Endometrium (tissue), 2 donors: Measurements from ENCODE around the gene NXPE4.
"Not testable (repeated sequence)": the region's sequence is repeated elsewhere in the genome, so short reads cannot be mapped to it uniquely, and the experiment has no call there.

Source experiments
- FAIRE-seq: peaks from 2 replicates; lab custom pipeline; 2012; peaks lifted over from hg19 to GRCh38; lab: Jason Lieb, UNC
- donor health status: control.
- donor health status: control.

NXPE4 gene

GRCh38 chr11:114610550-114610949, 15.0 kb upstream of the NXPE4 start:
- FAIRE-seq, result no peak

- no peak for FAIRE-seq
Measured at GRCh38 chr11:114609429-114609828, 13.8 kb upstream of the NXPE4 start.

GRCh38 chr11:114608605-114609004, 13.0 kb upstream of the NXPE4 start:
- not testable (repeated sequence) for FAIRE-seq

- no peak for FAIRE-seq
Measured at GRCh38 chr11:114607753-114608459, 12.3 kb upstream of the NXPE4 start.

- FAIRE-seq, result not testable (repeated sequence)
Measured at GRCh38 chr11:114606802-114607075, 11.2 kb upstream of the NXPE4 start.

GRCh38 chr11:114606003-114606801, 10.6 kb upstream of the NXPE4 start:
- no peak for FAIRE-seq

GRCh38 chr11:114605370-114605769, 9.8 kb upstream of the NXPE4 start:
- no peak for FAIRE-seq

GRCh38 chr11:114604886-114605285, 9.3 kb upstream of the NXPE4 start:
- no peak for FAIRE-seq

GRCh38 chr11:114604179-114604813, 8.7 kb upstream of the NXPE4 start:
- no peak for FAIRE-seq

GRCh38 chr11:114603151-114603550, 7.6 kb upstream of the NXPE4 start:
- FAIRE-seq, result not testable (repeated sequence)

GRCh38 chr11:114598461-114598860, 2.9 kb upstream of the NXPE4 start:
- FAIRE-seq, result no peak

- no peak for FAIRE-seq
Measured at GRCh38 chr11:114596175-114596919, 761 bp upstream of the NXPE4 start.

GRCh38 chr11:114594703-114595102, 883 bp downstream of the NXPE4 start:
- FAIRE-seq, result no peak

GRCh38 chr11:114587398-114587953, 8.1 kb downstream of the NXPE4 start:
- FAIRE-seq, result no peak

GRCh38 chr11:114586797-114587196, 8.8 kb downstream of the NXPE4 start:
- no peak for FAIRE-seq

GRCh38 chr11:114571712-114572111, 23.9 kb downstream of the NXPE4 start:
- no peak for FAIRE-seq

- FAIRE-seq, result no peak
Measured at GRCh38 chr11:114569801-114570200, 25.8 kb downstream of the NXPE4 start.

GRCh38 chr11:114566276-114566675, 29.3 kb downstream of the NXPE4 start:
- FAIRE-seq, result no peak

GRCh38 chr11:114564831-114565230, 30.8 kb downstream of the NXPE4 start:
- no peak for FAIRE-seq

GRCh38 chr11:114563077-114563476, 32.5 kb downstream of the NXPE4 start:
- no peak for FAIRE-seq

- peak; percentile 85 for FAIRE-seq
Measured at GRCh38 chr11:114562166-114562916, 33.2 kb downstream of the NXPE4 start.
